ENCODE measurements around the gene MGMT. TPM values are rescaled to one million over a fixed set of nuclear protein-coding genes. Genes with fewer than 3 reads are reported as not detected.

MGMT gene
- total RNA-seq, 4 donors from 2014 or later, result 18.4 to 30.3 (median 27.9) TPM

DNA sequence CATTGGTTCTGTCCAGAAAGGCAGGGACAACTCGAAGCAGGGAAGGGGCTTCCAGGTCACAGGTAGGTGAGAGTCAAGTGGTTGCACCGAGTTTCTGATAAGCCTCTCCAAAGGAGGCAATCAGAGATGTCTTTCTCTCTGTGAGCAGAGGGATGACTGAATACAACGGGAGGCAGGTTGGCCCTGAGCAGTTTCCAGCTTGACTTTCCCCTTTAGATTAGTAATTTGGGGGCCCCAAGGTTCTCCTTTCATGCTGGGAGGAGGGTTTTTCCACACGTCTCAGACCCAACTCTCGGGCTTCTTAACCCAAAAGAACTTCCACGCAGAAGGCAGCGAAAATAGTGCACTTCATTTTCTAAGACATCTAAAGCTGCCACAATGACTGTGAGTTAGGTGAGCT lies 189.6 kb downstream of the MGMT start:
- H3K4me1 ChIP-seq, result no peaks in the 10 kb centered on the region
- intact Hi-C loops (cut with DNase I), result no loop called here
- WGBS, result 89% methylated on average over 7 of the region's 7 CpGs
- peaks cover 0 to 5% (median 0%) of the 10 kb centered on the region in 4 donors for H3K36me3 ChIP-seq
- H3K27ac ChIP-seq (replicated peaks in 1 of 4), result no peak overlapping the region
- peak; percentile 62 for DNase-seq (ENCODE audit: extremely low spot score)
- H3K9me3 ChIP-seq, result no peaks in the 10 kb centered on the region
- H3K27me3 ChIP-seq, result no peaks in the 10 kb centered on the region
- H3K4me3 ChIP-seq, result no peak overlapping the region
- TF ChIP-seq CTCF (IDR thresholded peaks at IDR 0.05) (no peak), EP300 (IDR thresholded peaks at IDR 0.05) (no peak), POLR2AphosphoS5 (IDR thresholded peaks at IDR 0.05) (no peak), POLR2A (IDR thresholded peaks at IDR 0.05; ENCODE audit: low read depth) (no peak)

DNA sequence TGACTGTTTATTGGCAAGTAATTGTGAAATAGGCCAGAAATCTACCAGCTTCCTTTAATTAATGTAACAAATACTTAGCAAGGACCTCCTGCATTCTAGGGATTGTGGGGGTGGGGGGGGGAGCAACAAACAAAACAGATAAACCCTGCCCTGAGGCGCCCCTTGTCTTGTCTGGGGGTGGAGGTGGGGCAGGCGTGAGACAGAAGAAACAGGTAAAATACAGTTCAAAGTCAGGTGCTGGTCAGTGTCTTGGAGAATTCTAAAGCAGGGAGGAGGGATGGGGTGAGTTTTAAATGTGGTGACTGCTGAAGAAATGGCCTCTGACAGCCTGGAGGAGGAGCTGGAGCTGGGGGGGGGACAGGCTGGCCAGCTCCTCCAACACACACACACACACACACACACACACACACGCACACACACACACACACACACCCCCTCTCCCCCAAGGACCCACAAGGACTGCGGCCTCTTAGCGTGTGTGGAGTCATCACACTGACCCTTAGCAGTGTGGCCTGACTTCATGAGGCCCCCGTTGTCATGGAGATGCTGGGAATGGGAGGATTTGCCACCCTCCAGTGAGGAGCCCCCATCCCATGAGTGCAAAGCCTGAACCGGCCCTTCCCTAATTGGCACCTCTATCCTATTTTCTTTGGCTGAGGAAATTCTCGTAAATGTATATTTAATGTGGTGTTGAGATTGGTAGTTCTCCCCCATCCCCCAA lies 190.4 kb downstream of the MGMT start:
- DNase-seq (ENCODE audit: extremely low spot score), result no peak
- WGBS, result 94% methylated on average over 8 of the region's 8 CpGs

GRCh38 chr10:129658376-129659072 lies 191.5 kb downstream of the MGMT start:
- 89% methylated on average over 9 of the region's 9 CpGs for WGBS

More for the DNA sequence above, 190.4 kb downstream of the MGMT start:
- H3K9me3 ChIP-seq, result no peaks in the 10 kb centered on the region
- no peak overlapping the region for H3K27ac ChIP-seq (replicated peaks in 1 of 4)
- intact Hi-C loops (cut with DNase I), result no loop called here
- H3K27me3 ChIP-seq, result no peaks in the 10 kb centered on the region
- H3K4me1 ChIP-seq, result no peaks in the 10 kb centered on the region
- H3K36me3 ChIP-seq, result peaks cover 0 to 2% (median 0%) of the 10 kb centered on the region in 4 donors
- H3K4me3 ChIP-seq, result no peak overlapping the region
- TF ChIP-seq POLR2AphosphoS5 (IDR thresholded peaks at IDR 0.05), result no peak
- no peak for TF ChIP-seq EP300 (IDR thresholded peaks at IDR 0.05)
- TF ChIP-seq CTCF (IDR thresholded peaks at IDR 0.05), result no peak
- no peak for TF ChIP-seq POLR2A (IDR thresholded peaks at IDR 0.05; ENCODE audit: low read depth)

DNA sequence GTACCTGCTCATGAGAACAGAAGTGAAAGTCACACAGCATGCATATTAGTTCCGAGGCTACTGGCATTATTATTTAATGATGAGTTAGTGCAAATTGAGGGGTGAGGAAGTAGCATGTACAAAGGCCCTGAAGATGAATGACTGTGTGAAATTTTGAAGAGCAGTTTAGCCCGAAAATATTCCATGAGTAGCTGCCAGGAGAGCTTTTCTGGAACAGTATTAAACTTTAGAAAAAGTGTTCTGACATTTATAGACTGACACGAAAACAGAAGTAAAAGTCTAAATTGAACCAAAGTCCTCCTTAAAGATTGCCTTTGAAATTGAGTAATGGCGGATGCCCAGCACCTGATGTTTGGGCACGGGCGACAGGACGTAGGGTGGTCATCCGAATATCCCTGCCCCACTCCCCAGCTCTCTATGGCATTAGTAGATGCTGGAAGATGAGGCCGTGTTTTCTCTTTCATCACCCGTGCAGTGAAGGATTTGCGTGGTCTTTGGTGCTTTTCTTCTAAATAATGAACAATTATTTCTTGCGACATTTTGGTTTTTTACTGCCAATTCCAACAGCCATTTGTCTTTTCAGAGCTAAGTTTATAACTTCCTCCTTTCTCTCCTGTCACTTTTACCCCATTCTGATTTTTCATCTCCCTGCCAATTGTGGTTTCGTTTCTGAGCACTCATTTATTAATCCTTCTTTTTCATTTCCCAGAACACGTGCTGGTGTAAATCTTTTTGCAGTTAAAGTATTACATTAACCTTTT lies 192.6 kb downstream of the MGMT start:
- no peaks in the 10 kb centered on the region for H3K36me3 ChIP-seq
- H3K27ac ChIP-seq (replicated peaks in 1 of 4), result peak overlapping the region in 2 of 4 donors; percentile 13 to 41
- H3K9me3 ChIP-seq, result peaks cover 0 to 7% (median 0%) of the 10 kb centered on the region in 4 donors
- peak; percentile 66 for DNase-seq (ENCODE audit: extremely low spot score)
- intact Hi-C loops (cut with DNase I), result no loop called here
- 71% methylated on average over 14 of the region's 14 CpGs for WGBS
- peak overlapping the region in 1 of 4 donors; percentile 24 for H3K4me3 ChIP-seq
- no peaks in the 10 kb centered on the region for H3K27me3 ChIP-seq
- no peaks in the 10 kb centered on the region for H3K4me1 ChIP-seq
- TF ChIP-seq POLR2AphosphoS5 (IDR thresholded peaks at IDR 0.05) (no peak), CTCF (IDR thresholded peaks at IDR 0.05) (no peak), EP300 (IDR thresholded peaks at IDR 0.05) (no peak), POLR2A (IDR thresholded peaks at IDR 0.05; ENCODE audit: low read depth) (no peak)

More at GRCh38 chr10:129658376-129659072, 191.5 kb downstream of the MGMT start:
- Histone ChIP-seq H3K27ac (replicated peaks in 1 of 4) (no peak overlapping the region), H3K4me3 (no peak overlapping the region), H3K27me3 (no peaks in the 10 kb centered on the region), H3K9me3 (no peaks in the 10 kb centered on the region), H3K36me3 (no peaks in the 10 kb centered on the region), H3K4me1 (no peaks in the 10 kb centered on the region)
- TF ChIP-seq CTCF (IDR thresholded peaks at IDR 0.05) (no peak), POLR2AphosphoS5 (IDR thresholded peaks at IDR 0.05) (no peak), POLR2A (IDR thresholded peaks at IDR 0.05; ENCODE audit: low read depth) (no peak), EP300 (IDR thresholded peaks at IDR 0.05) (no peak)
- no peak for DNase-seq (ENCODE audit: extremely low spot score)
- intact Hi-C loops (cut with DNase I), result no loop called here
